HG02840 (cell line): Measurements from ENCODE around the gene ADCYAP1.
"Not testable (repeated sequence)": the region's sequence is repeated elsewhere in the genome, so short reads cannot be mapped to it uniquely, and the experiment has no call there.

Experiments used
- ATAC-seq: cut with Tn5 transposase; IDR thresholded peaks from one replicate; pipeline ENCODE4 v1.9.1; 2021; ENCODE audit warnings: mild to moderate bottlenecking, moderate library complexity, moderate number of reproducible peaks; ENCODE audit not compliant: unreplicated experiment, low FRiP score

Gene ADCYAP1

GRCh38 chr18:904218-905090 is at the start of gene ADCYAP1:
ADCYAP1 (plus strand) TSS chr18:904871; CDS start chr18:905387, 516 bp downstream.
- ATAC-seq: no peak

- no peak for ATAC-seq
These were observed 46.7 kb upstream of the ADCYAP1 start for GRCh38 chr18:857986-858385.

- ATAC-seq: no peak
These were observed 39.8 kb upstream of the ADCYAP1 start for GRCh38 chr18:864872-865273.

- ATAC-seq: no peak
These were observed 37.4 kb upstream of the ADCYAP1 start for GRCh38 chr18:867257-867656.

GRCh38 chr18:873426-873825 is 31.2 kb upstream of the ADCYAP1 start:
- ATAC-seq: not testable (repeated sequence)

- ATAC-seq: no peak
These were observed 28.8 kb upstream of the ADCYAP1 start for GRCh38 chr18:875912-876311.

GRCh38 chr18:877238-877637 is 27.4 kb upstream of the ADCYAP1 start:
- ATAC-seq: no peak

GRCh38 chr18:886076-886475 is 18.6 kb upstream of the ADCYAP1 start:
- no peak for ATAC-seq

- ATAC-seq: no peak
These were observed 17.0 kb upstream of the ADCYAP1 start for GRCh38 chr18:887716-888115.

- ATAC-seq: no peak
These were observed 12.4 kb upstream of the ADCYAP1 start for GRCh38 chr18:892316-892715.

- ATAC-seq: no peak
These were observed 8.4 kb upstream of the ADCYAP1 start for GRCh38 chr18:896315-896714.

GRCh38 chr18:901761-902160 is 2.9 kb upstream of the ADCYAP1 start:
- no peak for ATAC-seq

GRCh38 chr18:902229-902628 is 2.4 kb upstream of the ADCYAP1 start:
- ATAC-seq: no peak

GRCh38 chr18:903701-904100 is 970 bp upstream of the ADCYAP1 start:
- no peak for ATAC-seq

GRCh38 chr18:905307-905947 is 756 bp downstream of the ADCYAP1 start:
- no peak for ATAC-seq

- no peak for ATAC-seq
These were observed 1.3 kb downstream of the ADCYAP1 start for GRCh38 chr18:905948-906415.

- ATAC-seq: no peak
These were observed 1.9 kb downstream of the ADCYAP1 start for GRCh38 chr18:906416-907114.

GRCh38 chr18:907115-907884 is 2.6 kb downstream of the ADCYAP1 start:
- no peak for ATAC-seq

GRCh38 chr18:907885-908757 is 3.5 kb downstream of the ADCYAP1 start:
- ATAC-seq: no peak
